SK-N-SH treated with all-trans-retinoic acid at 6 μM for 48 hours (cell line): ENCODE measurements around the gene SEC24A.

Experiments
- ATAC-seq: fragments of 200-7000 bp; cut with Tn5 transposase; 3 replicates; pipeline ENCODE4 v1.9.1; 2020; ENCODE audit warnings: mild to moderate bottlenecking, moderate library complexity
- ARNTL ChIP-seq: fragments of 450-650 bp; formaldehyde crosslinking; IDR thresholded peaks from 2 replicates; pipeline ENCODE4 v1.5.0; 2020; ENCODE audit warnings: low read depth, mild to moderate bottlenecking, moderate library complexity, borderline replicate concordance
- BACH2 ChIP-seq: fragments of 250-450 bp; sonication (Bioruptor Pico); IDR thresholded peaks from 2 replicates; pipeline ENCODE4 v1.9.0; 2021; ENCODE audit warnings: mild to moderate bottlenecking, borderline replicate concordance
- CREB5 ChIP-seq: fragments of 250-450 bp; sonication (Bioruptor Pico); IDR thresholded peaks from 2 replicates; pipeline ENCODE4 v1.5.1; 2020; ENCODE audit warnings: low read depth, mild to moderate bottlenecking, moderate library complexity
- CSDC2 ChIP-seq: fragments of 250-450 bp; sonication (Bioruptor Pico); IDR thresholded peaks from 2 replicates; pipeline ENCODE4 v1.5.0; 2020; ENCODE audit warnings: mild to moderate bottlenecking, moderate library complexity
- CSRNP3 ChIP-seq: fragments of 250-450 bp; sonication (Bioruptor Pico); IDR thresholded peaks from 2 replicates; pipeline ENCODE4 v1.5.1; 2021; ENCODE audit warnings: mild to moderate bottlenecking, moderate library complexity
- ESRRG ChIP-seq: fragments of 250-450 bp; sonication (Bioruptor Pico); IDR thresholded peaks from 2 replicates; pipeline ENCODE4 v1.6.1; 2021; ENCODE audit warnings: mild to moderate bottlenecking
- GLIS3 ChIP-seq: fragments of 250-450 bp; sonication (Bioruptor Pico); IDR thresholded peaks from 2 replicates; pipeline ENCODE4 v1.5.0; 2020; ENCODE audit warnings: mild to moderate bottlenecking, moderate library complexity
- ISL1 ChIP-seq: fragments of 250-450 bp; sonication (Bioruptor Pico); IDR thresholded peaks from 2 replicates; pipeline ENCODE4 v2.1.2; 2022; ENCODE audit warnings: mild to moderate bottlenecking, moderate library complexity
- OSR1 ChIP-seq: fragments of 250-450 bp; sonication (Bioruptor Pico); IDR thresholded peaks from 2 replicates; pipeline ENCODE4 v1.8.0; 2022; ENCODE audit warnings: moderate library complexity, mild to moderate bottlenecking, inconsistent platforms
- POU6F1 ChIP-seq: fragments of 250-450 bp; sonication (Bioruptor Pico); IDR thresholded peaks from 2 replicates; pipeline ENCODE4 v1.8.0; 2021; ENCODE audit warnings: low read depth, mild to moderate bottlenecking, moderate library complexity, borderline replicate concordance
- PPARA ChIP-seq: fragments of 250-450 bp; sonication (Bioruptor Pico); IDR thresholded peaks from 2 replicates; pipeline ENCODE4 v1.5.0; 2020; ENCODE audit warnings: mild to moderate bottlenecking, borderline replicate concordance
- RARB ChIP-seq: fragments of 250-450 bp; sonication (Bioruptor Pico); IDR thresholded peaks from 2 replicates; pipeline ENCODE4 v1.8.0; 2021; ENCODE audit warnings: mild to moderate bottlenecking, moderate library complexity
- SNAI2 ChIP-seq: fragments of 250-450 bp; sonication (Bioruptor Pico); IDR thresholded peaks from 2 replicates; pipeline ENCODE4 v1.5.0; 2020; ENCODE audit warnings: mild to moderate bottlenecking, moderate library complexity
- TCF4 ChIP-seq: fragments of 250-450 bp; sonication (Bioruptor Pico); IDR thresholded peaks from 2 replicates; pipeline ENCODE4 v1.8.0; 2021; ENCODE audit warnings: mild to moderate bottlenecking, moderate library complexity, borderline replicate concordance
- TOX ChIP-seq: fragments of 250-450 bp; sonication (Bioruptor Pico); IDR thresholded peaks from 2 replicates; pipeline ENCODE4 v1.8.0; 2021; ENCODE audit warnings: mild to moderate bottlenecking, moderate library complexity, borderline replicate concordance
- TSHZ2 ChIP-seq: fragments of 250-450 bp; sonication (Bioruptor Pico); IDR thresholded peaks from 2 replicates; pipeline ENCODE4 v1.5.0; 2020; ENCODE audit warnings: mild to moderate bottlenecking, moderate library complexity
- ZC3H10 ChIP-seq: fragments of 250-450 bp; sonication (Bioruptor Pico); IDR thresholded peaks from 2 replicates; pipeline ENCODE4 v1.5.1; 2021; ENCODE audit warnings: mild to moderate bottlenecking, moderate library complexity
- ZFP3 ChIP-seq: fragments of 250-450 bp; sonication (Bioruptor Pico); IDR thresholded peaks from 2 replicates; pipeline ENCODE4 v1.5.0; 2020; ENCODE audit warnings: mild to moderate bottlenecking, moderate library complexity
- ZFP30 ChIP-seq: fragments of 450-650 bp; formaldehyde crosslinking; IDR thresholded peaks from 2 replicates; pipeline ENCODE4 v1.5.0; 2022; ENCODE audit warnings: mild to moderate bottlenecking, moderate library complexity
- ZNF565 ChIP-seq: fragments of 450-650 bp; formaldehyde crosslinking; conservative IDR thresholded peaks from 2 replicates; pipeline ENCODE4 v1.5.0; 2020; ENCODE audit warnings: low read depth, mild to moderate bottlenecking, moderate library complexity

Gene SEC24A

DNA sequence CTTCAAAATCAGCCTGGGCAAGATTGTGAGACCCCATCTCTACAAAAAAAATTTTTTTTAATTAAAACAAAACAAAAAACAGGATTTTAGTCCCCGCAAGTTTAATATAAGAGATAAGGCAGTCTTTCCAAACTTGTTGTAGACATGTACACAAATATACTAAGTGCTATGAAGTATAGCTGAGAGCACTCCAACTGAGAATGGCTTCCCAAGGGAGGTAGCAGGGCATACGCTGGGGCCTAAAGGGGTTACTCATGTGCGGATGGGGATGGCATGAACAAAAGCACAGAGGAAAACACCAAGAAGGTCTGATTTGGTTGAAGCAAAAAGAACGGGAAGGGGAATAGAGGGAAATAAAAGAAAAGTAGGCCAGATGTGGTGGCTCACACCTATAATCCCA lies 37.1 kb upstream of the SEC24A start:
- ATAC-seq = no peak
- TF ChIP-seq PPARA (no peak), TOX (CRISPR knock-in tag) (no peak), TSHZ2 (CRISPR knock-in tag) (no peak), OSR1 (CRISPR knock-in tag) (no peak), CSDC2 (no peak), ZFP3 (CRISPR knock-in tag) (no peak), ISL1 (CRISPR knock-in tag) (no peak), ARNTL (CRISPR knock-in tag) (no peak), RARB (CRISPR knock-in tag) (no peak), ZFP30 (CRISPR knock-in tag) (no peak)

DNA sequence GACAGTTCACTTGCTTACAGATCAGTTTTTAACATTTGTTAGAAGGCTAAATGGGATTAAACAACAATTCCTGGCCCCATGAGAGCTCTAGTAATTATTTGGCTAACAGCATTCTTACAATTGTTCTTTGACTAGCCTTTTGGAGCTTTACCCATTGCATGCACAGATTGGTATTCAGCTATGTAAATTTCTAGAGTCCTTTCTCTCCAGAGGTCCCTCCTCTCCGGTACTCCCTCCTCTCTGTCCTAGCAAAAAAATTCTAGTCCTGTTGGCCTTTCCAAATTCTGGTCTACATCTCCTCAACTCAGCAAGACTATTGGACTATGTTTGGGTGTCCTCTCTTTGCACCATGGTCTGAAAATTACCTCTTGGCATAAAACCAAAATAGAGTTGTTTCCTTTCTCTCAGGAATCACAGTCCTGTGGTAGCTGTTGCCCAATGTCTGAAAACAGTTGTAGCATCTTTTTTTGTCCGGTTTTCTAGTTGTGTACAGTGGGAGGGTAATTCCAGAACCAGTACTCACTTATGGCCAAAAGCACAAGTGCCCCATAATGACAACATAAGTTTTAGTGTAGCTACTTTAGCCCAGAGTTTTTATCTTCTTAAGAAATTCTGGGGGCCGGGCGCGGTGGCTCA lies 34.0 kb upstream of the SEC24A start:
- no peak for ATAC-seq

DNA sequence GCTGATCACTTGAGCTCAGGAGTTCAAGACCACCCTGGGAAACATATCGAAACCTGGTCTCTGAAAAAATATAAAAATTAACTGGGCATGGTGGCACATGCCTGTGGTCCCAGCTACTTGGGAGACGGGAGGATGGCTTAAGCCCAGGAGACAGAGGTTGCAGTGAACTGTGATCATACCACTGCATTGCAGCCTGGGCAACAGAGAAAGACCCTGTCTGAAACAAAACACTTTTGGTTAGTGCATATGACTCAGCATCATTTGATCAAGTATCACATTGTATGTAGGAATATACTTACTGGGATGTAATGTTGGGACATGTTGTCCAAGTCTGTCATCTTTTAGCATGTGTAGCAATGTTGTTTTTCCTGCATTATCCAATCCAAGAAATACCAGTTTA lies 28.0 kb upstream of the SEC24A start:
- ATAC-seq = no peak
- TF ChIP-seq ZFP30 (CRISPR knock-in tag) (no peak), ZC3H10 (CRISPR knock-in tag) (no peak), TCF4 (CRISPR knock-in tag) (no peak), CREB5 (CRISPR knock-in tag) (no peak), ESRRG (CRISPR knock-in tag) (no peak), GLIS3 (CRISPR knock-in tag) (no peak), ZNF565 (CRISPR knock-in tag) (no peak), POU6F1 (CRISPR knock-in tag) (no peak)

More for the DNA sequence above, 34.0 kb upstream of the SEC24A start:
- TF ChIP-seq ISL1 (CRISPR knock-in tag) (no peak), POU6F1 (CRISPR knock-in tag) (no peak), ZC3H10 (CRISPR knock-in tag) (no peak), TOX (CRISPR knock-in tag) (no peak), CSRNP3 (no peak), TCF4 (CRISPR knock-in tag) (no peak), ARNTL (CRISPR knock-in tag) (no peak), ESRRG (CRISPR knock-in tag) (no peak), CSDC2 (no peak), BACH2 (CRISPR knock-in tag) (no peak), ZNF565 (CRISPR knock-in tag) (no peak), SNAI2 (CRISPR knock-in tag) (no peak), CREB5 (CRISPR knock-in tag) (no peak), GLIS3 (CRISPR knock-in tag) (no peak), ZFP3 (CRISPR knock-in tag) (no peak)
